ENCODE results near the gene NEFH. TPM values are rescaled to one million over a fixed set of nuclear protein-coding genes. Genes with fewer than 3 reads are reported as not detected.

The NEFH gene
- total and polyA plus RNA-seq, 2 experiments from 2014 or later: 1.8 to 2.4 TPM

DNA sequence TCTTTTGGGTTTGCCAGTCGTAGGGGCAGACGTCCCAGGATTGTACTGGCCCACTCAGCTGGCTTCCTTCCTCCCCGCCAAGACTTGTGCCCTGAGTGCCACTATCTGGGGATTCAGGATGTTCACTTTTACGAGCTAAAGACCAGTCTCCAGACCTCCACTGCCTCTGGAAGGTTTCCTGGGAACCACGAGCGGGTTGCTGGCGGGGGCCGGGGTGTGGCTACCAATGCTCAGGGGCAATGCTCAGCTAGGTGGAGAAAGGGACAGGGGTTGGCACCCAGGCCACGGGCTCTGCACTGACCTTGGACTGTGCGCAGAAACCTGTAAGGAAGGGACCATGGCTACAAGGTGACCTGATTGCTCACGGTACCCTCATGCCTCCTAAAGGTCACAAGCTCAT, 2.2 kb downstream of the NEFH start:
- peaks cover 53% of the 10 kb centered on the region for H3K27me3 ChIP-seq

DNA sequence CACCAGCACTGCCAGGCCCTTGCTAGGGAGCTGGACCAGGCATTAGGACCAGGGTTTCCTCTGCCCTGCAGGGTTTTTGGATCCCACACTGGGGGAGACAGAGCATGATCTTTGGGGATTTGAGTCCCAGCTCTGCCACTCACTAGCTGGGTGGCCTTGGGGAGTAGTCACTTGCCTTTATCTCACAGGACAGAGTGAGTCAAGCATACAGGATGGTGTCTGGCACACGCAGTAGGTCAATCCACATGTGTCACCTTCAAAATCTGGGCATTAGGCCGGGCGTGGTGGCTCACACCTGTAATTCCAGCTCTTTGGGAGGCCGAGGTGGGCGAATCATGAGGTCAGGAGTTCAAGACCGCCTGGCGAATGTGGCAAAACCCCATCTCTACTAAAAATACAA, 2.7 kb downstream of the NEFH start:
- Histone ChIP-seq H3K36me3 (no peaks in the 10 kb centered on the region), H3K27me3 (peaks cover 48% of the 10 kb centered on the region), H3K27ac (no peak overlapping the region), H3K4me1 (ENCODE audit: low read depth) (peaks cover 10% of the 10 kb centered on the region), H3K9me3 (ENCODE audit: low read depth) (no peaks in the 10 kb centered on the region), H3K4me3 (no peak overlapping the region)
- DNase-seq (ENCODE audit: low read depth in 1 of 2, low spot score in 1 of 2): no peak
- TF ChIP-seq, protein P1, sequence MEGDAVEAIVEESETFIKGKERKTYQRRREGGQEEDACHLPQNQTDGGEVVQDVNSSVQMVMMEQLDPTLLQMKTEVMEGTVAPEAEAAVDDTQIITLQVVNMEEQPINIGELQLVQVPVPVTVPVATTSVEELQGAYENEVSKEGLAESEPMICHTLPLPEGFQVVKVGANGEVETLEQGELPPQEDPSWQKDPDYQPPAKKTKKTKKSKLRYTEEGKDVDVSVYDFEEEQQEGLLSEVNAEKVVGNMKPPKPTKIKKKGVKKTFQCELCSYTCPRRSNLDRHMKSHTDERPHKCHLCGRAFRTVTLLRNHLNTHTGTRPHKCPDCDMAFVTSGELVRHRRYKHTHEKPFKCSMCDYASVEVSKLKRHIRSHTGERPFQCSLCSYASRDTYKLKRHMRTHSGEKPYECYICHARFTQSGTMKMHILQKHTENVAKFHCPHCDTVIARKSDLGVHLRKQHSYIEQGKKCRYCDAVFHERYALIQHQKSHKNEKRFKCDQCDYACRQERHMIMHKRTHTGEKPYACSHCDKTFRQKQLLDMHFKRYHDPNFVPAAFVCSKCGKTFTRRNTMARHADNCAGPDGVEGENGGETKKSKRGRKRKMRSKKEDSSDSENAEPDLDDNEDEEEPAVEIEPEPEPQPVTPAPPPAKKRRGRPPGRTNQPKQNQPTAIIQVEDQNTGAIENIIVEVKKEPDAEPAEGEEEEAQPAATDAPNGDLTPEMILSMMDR (IDR thresholded peaks at IDR 0.05; ENCODE audit: low read depth, low read length): no peak

More for the DNA sequence above, 2.2 kb downstream of the NEFH start:
- H3K36me3 ChIP-seq: no peaks in the 10 kb centered on the region
- H3K4me3 ChIP-seq: no peak overlapping the region
- TF ChIP-seq, protein P1 (IDR thresholded peaks at IDR 0.05; ENCODE audit: low read depth, low read length): no peak
- no peak for DNase-seq (ENCODE audit: low read depth in 1 of 2, low spot score in 1 of 2)
- H3K4me1 ChIP-seq (ENCODE audit: low read depth): peaks cover 10% of the 10 kb centered on the region
- H3K9me3 ChIP-seq (ENCODE audit: low read depth): no peaks in the 10 kb centered on the region
- no peak overlapping the region for H3K27ac ChIP-seq

DNA sequence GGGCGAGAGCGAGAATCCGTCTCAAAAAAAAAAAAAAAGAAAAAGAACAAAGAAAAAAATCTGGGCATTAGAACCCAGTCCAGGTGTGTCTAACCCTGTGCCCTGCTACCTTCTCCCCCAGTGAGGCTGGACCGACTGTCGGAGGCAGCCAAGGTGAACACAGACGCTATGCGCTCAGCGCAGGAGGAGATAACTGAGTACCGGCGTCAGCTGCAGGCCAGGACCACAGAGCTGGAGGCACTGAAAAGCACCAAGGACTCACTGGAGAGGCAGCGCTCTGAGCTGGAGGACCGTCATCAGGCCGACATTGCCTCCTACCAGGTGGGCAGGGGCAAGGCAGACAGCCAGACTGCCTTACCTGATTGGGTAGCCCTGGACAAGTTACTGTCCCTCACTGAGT, 3.2 kb downstream of the NEFH start:
- TF ChIP-seq, protein P1 (IDR thresholded peaks at IDR 0.05; ENCODE audit: low read depth, low read length): no peak
- Histone ChIP-seq H3K4me1 (ENCODE audit: low read depth) (peaks cover 10% of the 10 kb centered on the region), H3K27me3 (peaks cover 43% of the 10 kb centered on the region), H3K9me3 (ENCODE audit: low read depth) (no peaks in the 10 kb centered on the region), H3K4me3 (no peak overlapping the region), H3K27ac (no peak overlapping the region), H3K36me3 (no peaks in the 10 kb centered on the region)
- no peak for DNase-seq (ENCODE audit: low read depth in 1 of 2, low spot score in 1 of 2)

DNA sequence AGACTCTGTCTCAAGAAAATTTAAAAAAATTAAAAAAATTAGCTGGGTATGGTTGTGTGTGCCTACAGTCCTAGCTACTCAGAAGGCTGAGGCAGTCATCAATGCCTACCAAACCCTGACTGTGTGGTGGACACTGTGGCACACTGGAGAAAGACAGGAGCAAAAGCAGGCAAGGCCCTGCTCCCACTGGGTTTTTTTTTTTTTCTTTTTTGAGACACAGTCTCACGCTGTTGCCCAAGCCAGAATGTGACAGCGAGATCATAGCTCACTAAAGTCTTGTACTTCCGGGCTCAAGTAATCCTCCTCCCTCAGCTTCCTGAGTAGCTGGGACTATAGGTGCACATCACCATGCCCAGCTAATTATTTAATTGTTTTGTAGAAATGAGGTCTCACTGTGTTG, 4.6 kb downstream of the NEFH start:
- DNase-seq (ENCODE audit: low read depth in 1 of 2, low spot score in 1 of 2): no peak
- Histone ChIP-seq H3K4me3 (no peak overlapping the region), H3K36me3 (no peaks in the 10 kb centered on the region), H3K9me3 (ENCODE audit: low read depth) (no peaks in the 10 kb centered on the region), H3K27me3 (peaks cover 29% of the 10 kb centered on the region), H3K4me1 (ENCODE audit: low read depth) (peaks cover 10% of the 10 kb centered on the region), H3K27ac (no peak overlapping the region)
- TF ChIP-seq, protein P1 (IDR thresholded peaks at IDR 0.05; ENCODE audit: low read depth, low read length): no peak

DNA sequence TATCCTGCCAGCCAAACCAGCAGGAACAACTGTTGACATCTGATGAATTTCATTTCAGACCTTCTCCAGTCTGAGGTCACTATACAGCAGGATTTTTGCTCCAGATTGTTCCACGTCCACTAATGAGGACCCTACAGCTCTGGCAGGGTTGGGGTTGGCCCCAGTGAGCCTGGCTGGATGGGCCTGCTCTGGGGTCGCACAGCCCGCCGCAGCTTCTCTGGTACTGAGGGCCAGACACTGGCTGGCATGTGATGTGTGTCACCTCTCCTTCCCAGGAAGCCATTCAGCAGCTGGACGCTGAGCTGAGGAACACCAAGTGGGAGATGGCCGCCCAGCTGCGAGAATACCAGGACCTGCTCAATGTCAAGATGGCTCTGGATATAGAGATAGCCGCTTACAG, 5.4 kb downstream of the NEFH start:
- H3K27ac ChIP-seq: no peak overlapping the region
- H3K27me3 ChIP-seq: peaks cover 21% of the 10 kb centered on the region
- no peak for DNase-seq (ENCODE audit: low read depth in 1 of 2, low spot score in 1 of 2)
- no peaks in the 10 kb centered on the region for H3K36me3 ChIP-seq
- no peak overlapping the region for H3K4me3 ChIP-seq
- TF ChIP-seq, protein P1 (IDR thresholded peaks at IDR 0.05; ENCODE audit: low read depth, low read length): no peak
- peaks cover 6% of the 10 kb centered on the region for H3K4me1 ChIP-seq (ENCODE audit: low read depth)
- no peaks in the 10 kb centered on the region for H3K9me3 ChIP-seq (ENCODE audit: low read depth)
